NCI-H2171 treated with DMSO at 0.1 percent for 48 hours (cell line): ENCODE data around the gene RHOBTB1.
"Not testable (repeated sequence)": the region's sequence is repeated elsewhere in the genome, so short reads cannot be mapped to it uniquely, and the experiment has no call there.

Experiments used
- DNase-seq: peaks from one replicate; lab custom pipeline; 2025; lab: John Stamatoyannopoulos, UW

The RHOBTB1 gene

GRCh38 chr10:60906825-60907224 lies 37.2 kb downstream of the RHOBTB1 start:
- not testable (repeated sequence) for DNase-seq

- DNase-seq, result no peak
Observed at GRCh38 chr10:60906411-60906810, 37.6 kb downstream of the RHOBTB1 start.

- no peak for DNase-seq
Observed at GRCh38 chr10:60905580-60905979, 38.4 kb downstream of the RHOBTB1 start.

- DNase-seq, result no peak
Observed at GRCh38 chr10:60903096-60903495, 40.9 kb downstream of the RHOBTB1 start.

- peak; percentile 19 for DNase-seq
Observed at GRCh38 chr10:60901561-60902235, 42.3 kb downstream of the RHOBTB1 start.

- DNase-seq, result no peak
Observed at GRCh38 chr10:60899266-60899665, 44.7 kb downstream of the RHOBTB1 start.

- no peak for DNase-seq
Observed at GRCh38 chr10:60898321-60898720, 45.7 kb downstream of the RHOBTB1 start.

GRCh38 chr10:60896810-60897209 lies 47.2 kb downstream of the RHOBTB1 start:
- DNase-seq, result no peak

- no peak for DNase-seq
Observed at GRCh38 chr10:60896033-60896432, 48.0 kb downstream of the RHOBTB1 start.

- DNase-seq, result peak; percentile 1
Observed at GRCh38 chr10:60894786-60895185, 49.2 kb downstream of the RHOBTB1 start.

GRCh38 chr10:60893231-60893630 lies 50.8 kb downstream of the RHOBTB1 start:
- no peak for DNase-seq

- no peak for DNase-seq
Observed at GRCh38 chr10:60892571-60892970, 51.4 kb downstream of the RHOBTB1 start.

- DNase-seq, result no peak
Observed at GRCh38 chr10:60890811-60891210, 53.2 kb downstream of the RHOBTB1 start.

GRCh38 chr10:60883187-60883586 lies 60.8 kb downstream of the RHOBTB1 start:
- no peak for DNase-seq

- DNase-seq, result peak; percentile 30
Observed at GRCh38 chr10:60878224-60878623, 65.8 kb downstream of the RHOBTB1 start.

GRCh38 chr10:60877777-60878120 lies 66.2 kb downstream of the RHOBTB1 start:
- peak; percentile 16 for DNase-seq

- no peak for DNase-seq
Observed at GRCh38 chr10:60877061-60877776, 66.8 kb downstream of the RHOBTB1 start.

- DNase-seq, result no peak
Observed at GRCh38 chr10:60873758-60874157, 70.2 kb downstream of the RHOBTB1 start.

GRCh38 chr10:60872451-60872850 lies 71.5 kb downstream of the RHOBTB1 start:
- DNase-seq, result peak; percentile 8

GRCh38 chr10:60871215-60871614 lies 72.8 kb downstream of the RHOBTB1 start:
- DNase-seq, result peak; percentile 44

- DNase-seq, result no peak
Observed at GRCh38 chr10:60870803-60871202, 73.2 kb downstream of the RHOBTB1 start.

GRCh38 chr10:60870416-60870728 lies 73.6 kb downstream of the RHOBTB1 start:
- DNase-seq, result no peak

- DNase-seq, result peak; percentile 12
Observed at GRCh38 chr10:60869652-60870415, 74.2 kb downstream of the RHOBTB1 start.
